HG03469 (cell line): ENCODE results near the gene UPK3B.
"Not testable (repeated sequence)": the region's sequence is repeated elsewhere in the genome, so short reads cannot be mapped to it uniquely, and the experiment has no call there.

Experiments
- ATAC-seq: cut with Tn5 transposase; IDR thresholded peaks from one replicate; pipeline ENCODE4 v1.9.1; 2021; ENCODE audit warnings: mild to moderate bottlenecking, moderate library complexity, moderate number of reproducible peaks; ENCODE audit not compliant: unreplicated experiment

UPK3B gene

DNA sequence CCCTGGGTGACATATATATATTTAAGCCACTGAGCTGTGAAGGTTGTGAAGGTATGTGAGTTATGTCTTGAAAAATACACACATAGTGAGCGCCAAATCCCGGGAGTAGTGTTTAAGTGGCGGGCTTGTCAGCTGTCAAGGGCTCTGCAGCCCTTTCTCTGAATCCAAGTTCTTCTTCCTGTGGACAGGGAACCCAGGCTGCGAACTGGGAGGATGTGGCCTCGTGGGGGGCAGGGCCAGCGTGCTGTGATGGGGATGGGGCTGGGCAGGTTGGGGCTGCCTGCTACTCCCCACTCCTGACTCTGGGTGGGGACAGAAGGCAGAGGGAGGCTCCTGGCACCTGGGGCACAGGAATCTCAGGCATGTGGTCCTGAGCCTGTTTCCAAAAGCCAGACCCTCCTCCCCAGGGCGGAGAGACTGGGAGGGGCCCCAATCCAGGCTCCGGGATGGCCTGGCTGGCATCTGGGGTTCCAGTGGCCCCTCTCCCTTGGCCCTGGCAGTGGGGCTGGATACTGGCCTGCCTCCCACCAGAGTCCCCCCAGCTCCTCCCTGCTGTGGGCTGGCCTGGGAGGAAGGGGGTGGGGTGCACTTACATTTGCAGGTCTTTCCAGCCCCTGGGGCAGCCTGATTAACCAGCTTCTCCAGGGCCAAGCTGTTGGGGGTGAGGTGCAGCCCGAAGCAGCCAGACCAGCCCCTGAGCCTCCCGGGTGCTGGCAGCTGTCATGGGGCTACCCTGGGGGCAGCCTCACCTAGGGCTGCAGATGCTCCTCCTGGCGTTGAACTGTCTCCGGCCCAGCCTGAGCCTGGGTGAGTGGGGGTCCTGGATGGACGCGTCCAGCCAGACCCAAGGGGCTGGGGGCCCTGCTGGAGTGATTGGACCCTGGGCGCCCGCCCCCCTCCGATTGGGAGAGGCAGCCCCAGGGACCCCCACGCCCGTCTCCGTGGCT is at the start of gene UPK3B:
UPK3B (plus strand) TSS at position 622 of the 947 bp plus-strand sequence; CDS start at position 723, 101 bp downstream.
- no peak for ATAC-seq

DNA sequence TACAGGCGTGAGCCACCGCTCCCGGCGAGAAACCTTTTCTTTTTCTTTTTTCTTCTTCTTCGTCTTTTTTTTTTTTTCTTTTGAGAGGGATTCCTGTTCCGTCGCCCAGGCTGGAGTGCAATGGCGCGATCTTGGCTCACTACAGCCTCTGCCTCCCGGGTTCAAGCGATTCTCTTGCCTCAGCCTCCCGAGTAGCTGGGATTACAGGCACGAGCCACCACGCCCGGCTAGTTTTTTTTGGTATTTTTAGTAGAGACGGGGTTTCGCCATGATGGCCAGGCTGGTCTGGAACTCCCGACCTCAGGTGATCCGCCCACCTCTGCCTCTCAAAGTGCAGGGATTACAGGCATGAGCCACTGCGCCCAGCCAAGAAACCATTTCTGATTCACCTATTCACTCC is 49.6 kb upstream of the UPK3B start:
- ATAC-seq: not testable (repeated sequence)

DNA sequence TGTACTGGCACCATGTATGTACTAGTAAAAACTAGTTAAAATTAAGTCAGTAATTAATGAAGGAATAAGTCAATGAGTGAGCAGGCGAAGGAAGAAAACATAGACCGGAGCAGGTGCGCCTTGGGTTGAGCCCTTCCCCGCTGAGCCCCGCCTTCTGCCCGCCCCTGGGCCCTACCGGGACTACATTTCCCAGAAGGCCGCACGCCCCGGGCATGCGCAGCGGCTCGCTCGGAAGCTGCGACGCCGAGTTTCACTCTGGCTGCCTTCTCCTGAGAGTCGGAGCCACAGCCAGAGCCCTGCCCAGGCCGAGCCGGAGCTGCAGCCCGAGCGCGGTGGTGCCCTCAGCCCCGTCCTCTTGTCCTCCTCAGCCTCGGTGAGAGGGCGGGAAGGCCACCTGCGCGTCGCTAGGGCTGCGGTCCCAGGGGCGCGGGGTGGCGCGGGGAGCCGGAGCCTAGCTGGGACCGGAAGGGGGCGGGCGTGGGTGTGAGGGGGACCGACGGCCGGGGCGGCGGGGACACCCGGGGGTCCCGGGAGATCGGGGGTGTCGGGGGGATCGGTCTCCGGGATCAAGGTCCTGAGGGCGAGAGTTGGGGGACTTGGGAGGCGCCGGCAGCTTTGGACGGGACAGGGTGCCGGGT is 48.8 kb upstream of the UPK3B start, which contains the start of gene DTX2:
DTX2 (plus strand) TSS at position 246 of the 638 bp plus-strand sequence. CDS start 18,801 bp downstream, outside the sequence.
- peak; percentile 94 for ATAC-seq

DNA sequence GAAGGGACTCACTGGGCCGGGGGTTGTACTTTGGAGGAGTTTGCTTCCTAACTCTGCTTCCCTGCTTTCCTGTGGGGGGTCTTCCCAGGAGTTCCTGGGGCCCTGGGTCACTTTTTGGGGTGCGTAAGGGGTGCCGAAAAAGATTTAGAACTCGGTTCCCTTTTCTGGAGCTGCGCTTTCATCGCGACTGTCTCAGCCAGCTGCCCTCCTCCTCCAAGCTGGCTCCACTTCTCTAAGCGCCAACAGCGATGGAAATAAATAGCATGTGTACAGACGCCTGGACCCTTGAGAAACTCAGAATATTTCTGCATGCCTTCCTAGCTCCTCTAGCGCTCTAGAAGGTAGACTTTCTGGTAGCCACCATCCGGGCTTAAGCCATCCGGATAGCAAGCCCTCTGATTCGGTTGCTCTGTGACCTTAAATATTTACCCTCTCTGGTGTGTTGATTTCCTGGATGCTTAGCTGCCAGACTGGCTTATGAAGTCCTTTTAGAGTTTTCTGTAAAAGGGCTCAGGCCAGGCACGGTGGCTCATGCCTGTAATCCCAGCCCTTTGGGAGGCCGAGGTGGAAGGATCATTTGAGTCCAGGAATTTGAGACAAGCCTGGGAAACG is 48.0 kb upstream of the UPK3B start:
- not testable (repeated sequence) for ATAC-seq

DNA sequence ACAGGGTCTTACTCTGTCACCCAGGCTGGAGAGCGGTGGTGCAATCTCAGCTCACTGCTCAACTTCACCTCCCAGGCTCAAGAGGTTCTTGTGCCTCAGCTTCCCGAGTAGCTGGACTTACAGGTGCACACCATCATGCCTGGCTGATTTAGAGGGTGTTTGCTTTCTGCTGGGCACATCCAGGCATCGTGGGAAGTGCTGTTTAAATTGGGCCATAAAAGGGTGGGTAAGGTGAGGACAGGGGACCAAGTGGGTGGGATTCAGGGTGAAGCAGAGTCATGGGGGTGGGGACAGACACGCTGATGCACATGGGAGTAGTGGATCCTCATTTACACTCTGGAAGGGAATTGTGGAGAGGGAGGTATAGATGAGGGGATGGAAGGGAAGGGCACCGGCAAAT is 45.4 kb upstream of the UPK3B start:
- not testable (repeated sequence) for ATAC-seq

DNA sequence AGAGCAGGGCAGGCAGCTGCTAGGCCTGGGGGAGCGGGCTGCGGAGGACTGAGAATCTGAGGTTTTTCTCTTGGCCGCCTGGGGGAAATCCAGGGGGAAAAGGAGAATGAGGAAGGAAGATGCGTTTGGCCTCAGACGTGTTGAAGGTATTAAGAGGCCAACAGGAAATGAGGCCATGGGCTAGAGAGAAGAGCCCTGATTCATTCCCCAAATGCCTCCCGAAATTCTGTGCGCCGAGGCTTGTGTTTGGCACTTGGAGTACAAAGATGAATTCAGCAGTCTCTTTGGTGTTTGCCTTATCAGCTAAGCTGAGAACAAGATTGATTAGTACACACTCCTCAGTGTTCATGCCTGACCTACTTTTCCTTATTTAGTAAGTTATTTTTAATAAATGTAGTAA is 44.4 kb upstream of the UPK3B start:
- ATAC-seq: not testable (repeated sequence)

DNA sequence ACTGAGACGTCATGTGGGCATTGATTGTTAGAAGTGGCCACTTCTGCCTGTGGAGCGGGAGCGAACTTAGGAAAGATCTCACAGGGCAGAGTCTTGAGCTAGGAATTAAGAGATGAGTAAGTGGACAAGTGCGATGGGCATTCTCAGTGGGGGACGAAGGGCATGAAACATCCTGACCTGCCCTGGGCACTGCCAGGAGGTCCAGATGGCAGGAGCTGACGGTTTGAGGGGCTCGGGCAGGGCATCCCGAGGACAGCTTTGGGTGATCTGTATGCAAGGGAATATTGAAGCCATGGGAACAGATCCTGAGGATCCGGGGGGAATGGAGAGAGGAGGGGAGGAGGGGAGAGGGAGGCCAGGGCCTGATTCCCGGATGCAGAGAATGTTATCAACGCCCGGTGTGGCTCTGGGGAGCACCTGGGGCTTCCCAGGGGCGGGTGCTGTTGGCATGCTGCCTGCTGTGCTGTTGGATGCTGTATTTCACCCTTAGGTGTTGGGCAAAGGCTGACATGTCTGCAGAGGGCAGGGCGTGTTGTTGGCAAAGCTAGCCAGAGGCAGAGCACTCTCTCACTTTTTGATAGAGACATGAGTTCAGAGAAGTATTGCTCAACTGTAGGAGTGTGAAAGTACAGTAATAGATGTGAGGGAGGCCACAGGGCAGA is 42.5 kb upstream of the UPK3B start:
- ATAC-seq: not testable (repeated sequence)

DNA sequence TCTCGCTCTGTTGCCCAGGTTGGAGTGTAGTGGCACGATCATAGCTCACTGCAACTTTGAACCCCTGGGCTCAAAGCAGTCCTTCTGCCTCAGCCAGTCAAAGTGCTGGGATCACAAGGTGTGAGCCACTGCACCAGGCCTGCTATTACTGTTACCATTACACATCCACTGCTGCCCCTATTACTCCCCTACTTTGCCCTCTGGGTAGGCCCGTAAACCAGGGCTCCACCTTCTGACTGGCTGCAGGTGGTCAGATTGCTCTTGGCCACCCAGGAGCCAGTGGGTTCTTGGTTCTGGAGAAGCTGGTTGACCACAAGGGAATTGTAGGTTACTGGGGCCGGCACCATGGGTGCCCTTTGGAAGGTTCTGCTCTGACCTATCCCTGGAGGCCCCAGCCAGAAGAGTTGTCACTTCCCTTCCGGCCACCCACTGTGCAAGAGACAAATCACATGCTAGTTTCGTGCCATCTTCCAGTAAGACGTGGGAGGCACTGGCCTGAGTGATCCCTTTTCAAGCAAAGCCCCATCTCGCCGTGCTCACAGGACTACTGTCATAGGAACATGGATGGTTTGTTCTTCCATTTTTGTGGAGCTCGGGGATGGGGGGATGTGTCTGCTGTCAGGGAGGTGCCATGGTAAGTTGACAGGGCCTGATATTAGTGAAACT is 38.7 kb upstream of the UPK3B start:
- not testable (repeated sequence) for ATAC-seq

DNA sequence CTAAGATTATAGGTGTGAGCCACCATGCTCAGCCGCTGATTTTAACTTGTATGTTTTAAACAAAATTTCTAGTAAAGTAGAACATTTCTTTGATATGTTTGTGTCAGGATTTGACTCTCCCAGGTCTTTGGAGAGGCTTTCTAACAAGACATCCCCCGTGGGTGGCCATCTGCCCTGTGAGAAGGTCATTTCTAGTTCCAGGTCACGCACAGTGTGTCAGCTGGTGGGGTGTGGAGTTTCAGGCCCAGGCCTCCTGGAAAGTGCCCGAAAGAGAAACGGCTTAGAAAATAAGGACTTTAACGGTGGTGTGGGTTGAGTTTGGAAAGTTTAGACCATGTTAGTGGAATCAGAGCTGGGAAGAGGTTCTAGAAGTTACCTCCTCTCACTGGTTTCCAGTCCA is 37.3 kb upstream of the UPK3B start:
- ATAC-seq: not testable (repeated sequence)

DNA sequence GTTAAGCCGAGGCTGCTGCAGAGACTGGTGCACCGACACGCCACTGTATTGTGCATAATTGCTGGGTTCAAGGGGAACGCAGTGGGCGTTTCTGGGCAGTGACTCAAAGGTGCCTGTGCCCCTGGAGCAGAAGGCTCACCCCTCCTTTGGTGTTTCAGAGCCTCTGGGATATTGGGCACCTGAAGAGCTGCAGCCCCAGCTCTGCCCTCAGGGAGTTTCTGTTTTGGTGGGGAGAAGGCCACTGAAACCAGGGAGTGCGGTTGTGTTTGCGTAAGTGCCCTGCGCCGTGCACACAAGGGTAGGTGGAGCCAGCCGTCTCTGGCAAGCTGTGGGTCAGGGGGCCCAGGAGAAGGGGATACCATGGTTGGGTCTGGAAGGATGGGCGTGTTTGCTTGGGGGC is 34.1 kb upstream of the UPK3B start:
- ATAC-seq: not testable (repeated sequence)

DNA sequence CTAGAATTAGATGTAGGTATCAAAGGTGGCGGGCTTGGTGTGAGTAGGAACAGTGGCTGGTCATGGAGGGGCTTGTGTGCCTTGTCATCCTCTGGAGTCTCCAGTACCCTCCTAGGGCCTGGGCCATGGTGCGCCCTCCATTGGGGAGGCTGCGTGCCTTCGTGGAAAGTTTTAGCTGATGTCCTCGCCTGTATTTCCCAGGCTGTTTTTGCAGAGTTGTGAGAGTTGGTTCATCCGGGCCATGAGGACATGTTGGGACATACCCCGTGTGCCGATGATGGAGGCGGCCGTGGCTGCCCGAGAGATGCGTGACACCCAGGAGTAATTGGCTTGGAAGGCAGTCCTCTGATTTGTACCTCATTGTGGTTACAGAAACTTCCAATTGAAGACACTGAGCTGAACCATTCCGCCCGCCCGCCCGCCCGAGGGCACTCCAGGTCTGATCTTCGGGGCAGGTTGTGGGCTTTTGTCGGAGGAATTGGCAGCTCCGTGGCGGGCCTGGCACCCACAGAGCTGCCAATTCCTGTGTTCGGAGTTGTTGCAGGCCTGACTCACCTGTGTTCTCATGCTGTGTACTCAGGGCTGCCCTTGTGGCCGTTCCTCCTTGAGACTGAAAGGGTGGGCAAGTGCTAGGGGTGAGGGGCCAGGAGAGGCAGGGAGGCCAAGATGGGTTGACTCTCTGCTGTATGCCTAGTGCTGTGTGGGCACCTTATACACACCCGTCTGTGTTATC is 33.4 kb upstream of the UPK3B start:
- not testable (repeated sequence) for ATAC-seq

DNA sequence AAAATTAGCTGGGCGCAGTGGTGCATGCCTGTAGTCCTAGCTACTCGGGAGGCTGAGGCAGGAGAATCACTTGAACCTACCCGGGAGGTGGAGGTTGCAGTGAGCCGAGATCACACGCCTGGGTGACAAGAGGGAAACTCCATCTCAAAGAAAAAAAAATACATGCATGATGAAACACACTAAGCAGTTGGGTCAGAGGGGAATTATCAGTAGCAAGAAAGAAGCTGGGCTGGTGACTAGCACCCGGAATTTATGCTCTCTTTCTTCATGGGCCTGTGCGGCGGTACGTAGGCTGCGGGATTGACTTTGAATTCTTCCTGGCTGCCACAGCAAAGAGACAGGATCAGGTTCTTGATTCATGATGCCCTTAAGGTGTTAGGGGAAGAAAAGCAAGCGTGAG is 30.7 kb upstream of the UPK3B start:
- ATAC-seq: not testable (repeated sequence)

DNA sequence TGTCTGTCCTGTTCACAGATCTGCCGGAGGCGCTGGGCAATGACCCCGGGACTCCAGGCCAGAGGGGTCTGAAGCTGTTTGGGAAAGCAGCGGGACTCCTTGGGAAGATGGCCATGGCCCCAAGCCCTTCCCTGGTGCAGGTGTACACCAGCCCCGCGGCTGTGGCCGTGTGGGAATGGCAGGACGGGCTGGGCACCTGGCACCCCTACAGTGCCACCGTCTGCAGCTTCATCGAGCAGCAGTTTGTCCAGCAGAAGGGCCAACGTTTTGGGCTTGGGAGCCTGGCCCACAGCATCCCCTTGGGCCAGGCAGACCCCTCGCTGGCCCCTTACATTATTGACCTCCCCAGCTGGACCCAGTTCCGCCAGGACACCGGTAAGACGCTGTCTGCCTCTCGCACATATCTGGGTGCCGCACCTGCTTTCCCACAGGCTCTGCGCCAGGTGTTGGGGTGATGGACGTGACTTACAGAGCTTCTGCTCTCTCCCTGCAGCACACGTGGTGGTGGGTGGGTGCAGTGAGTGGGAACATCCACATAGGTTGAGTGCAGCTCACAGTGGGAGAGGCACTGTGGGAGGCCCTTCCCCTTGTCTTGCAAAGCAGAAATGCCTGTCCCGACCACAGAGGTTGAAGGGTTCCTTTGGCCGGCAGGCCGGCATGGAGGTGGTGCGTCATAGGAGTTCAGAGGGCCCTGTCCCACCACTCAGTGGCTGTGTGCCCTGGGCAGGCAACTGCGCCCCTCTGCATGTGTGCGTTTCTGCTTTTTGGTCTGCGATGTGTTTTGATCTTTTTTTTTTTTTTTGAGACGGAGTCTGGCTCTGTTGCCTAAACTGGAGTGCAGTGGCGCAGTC is 29.7 kb upstream of the UPK3B start:
- ATAC-seq: not testable (repeated sequence)

DNA sequence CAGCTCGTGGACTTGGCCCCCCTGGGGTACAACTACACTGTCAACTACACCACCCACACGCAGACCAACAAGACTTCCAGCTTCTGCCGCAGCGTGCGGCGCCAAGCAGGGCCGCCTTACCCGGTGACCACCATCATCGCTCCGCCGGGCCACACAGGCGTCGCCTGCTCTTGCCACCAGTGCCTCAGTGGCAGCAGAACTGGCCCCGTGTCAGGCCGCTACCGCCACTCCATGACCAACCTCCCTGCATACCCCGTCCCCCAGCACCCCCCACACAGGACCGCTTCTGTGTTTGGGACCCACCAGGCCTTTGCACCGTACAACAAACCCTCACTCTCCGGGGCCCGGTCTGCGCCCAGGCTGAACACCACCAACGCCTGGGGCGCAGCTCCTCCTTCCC is 27.7 kb upstream of the UPK3B start:
- not testable (repeated sequence) for ATAC-seq

DNA sequence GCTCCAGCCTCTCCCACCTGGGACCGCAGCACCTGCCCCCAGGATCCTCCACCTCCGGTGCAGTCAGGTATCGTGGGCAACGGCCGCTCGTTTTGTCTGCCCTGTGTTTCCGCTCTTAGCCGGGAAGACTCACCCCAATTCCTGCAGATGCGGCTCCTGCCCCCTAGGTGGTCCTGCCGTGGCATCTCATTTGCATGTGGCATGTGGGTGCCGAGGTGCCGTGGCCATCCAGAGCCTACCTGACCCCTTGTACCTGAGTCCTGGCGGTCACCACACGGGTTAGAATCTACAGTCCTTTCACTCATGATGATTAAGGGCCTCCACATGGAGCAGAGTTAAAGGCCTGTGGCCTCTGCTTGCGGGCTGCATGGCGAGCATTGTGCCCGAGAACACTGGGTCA is 27.3 kb upstream of the UPK3B start:
- not testable (repeated sequence) for ATAC-seq

DNA sequence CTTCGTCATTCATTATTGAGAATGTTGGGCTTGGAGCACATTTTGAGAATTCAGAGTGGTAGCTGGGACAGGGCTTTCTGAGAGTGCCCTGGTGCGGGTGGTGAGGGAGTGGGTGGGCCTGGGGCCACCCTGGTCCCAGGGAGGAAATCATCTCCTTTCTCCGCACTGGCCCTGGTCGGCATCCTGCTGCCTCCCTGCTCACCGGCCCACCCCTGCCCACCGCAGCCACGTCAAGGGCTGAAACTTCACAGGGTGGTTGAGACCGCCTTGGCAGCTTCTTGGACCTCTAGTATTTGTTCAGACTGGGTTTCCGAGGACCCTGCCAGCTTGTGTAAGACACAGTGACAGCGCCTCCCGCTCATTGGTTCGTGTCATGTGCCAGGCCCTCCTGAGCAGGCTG is 25.9 kb upstream of the UPK3B start:
- not testable (repeated sequence) for ATAC-seq

DNA sequence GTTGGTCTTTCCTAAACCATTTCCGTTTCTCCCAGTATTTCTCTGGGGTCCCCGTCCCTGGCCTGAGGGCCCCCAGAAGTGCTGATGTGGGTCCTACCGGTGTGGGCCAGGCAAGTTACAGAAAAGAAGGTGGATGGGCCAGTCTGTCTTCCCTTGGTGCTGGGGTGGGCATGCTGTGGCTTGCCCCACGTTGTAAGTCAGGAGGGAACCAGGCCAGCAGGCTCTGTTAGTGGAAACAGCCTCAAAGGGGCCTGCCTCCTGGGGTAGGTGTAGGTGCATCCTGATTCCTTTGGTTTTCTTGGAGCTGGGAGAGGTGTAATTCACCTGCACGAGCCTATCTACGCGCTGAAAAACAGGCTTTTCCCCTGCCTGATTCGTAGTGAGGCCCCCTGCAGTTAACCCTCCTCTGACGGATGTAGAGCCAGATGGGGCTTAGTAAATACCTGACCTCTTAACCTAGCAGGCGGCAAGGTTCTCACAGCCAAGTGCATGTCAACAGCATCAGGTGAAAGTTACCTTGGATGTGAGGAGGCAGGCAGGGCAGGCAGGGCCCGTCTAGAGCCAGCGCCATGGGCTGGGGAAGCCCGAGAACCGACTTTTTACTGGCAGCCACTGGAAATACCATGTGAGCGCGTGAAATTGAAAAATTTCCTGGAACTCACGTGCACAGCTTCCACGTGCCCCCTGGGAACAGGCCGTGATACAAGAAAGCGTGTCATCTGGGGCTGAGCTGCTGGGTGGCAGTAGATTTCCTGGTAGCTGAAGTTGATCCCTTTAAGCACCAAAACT is 24.3 kb upstream of the UPK3B start:
- peak; percentile 9 for ATAC-seq

DNA sequence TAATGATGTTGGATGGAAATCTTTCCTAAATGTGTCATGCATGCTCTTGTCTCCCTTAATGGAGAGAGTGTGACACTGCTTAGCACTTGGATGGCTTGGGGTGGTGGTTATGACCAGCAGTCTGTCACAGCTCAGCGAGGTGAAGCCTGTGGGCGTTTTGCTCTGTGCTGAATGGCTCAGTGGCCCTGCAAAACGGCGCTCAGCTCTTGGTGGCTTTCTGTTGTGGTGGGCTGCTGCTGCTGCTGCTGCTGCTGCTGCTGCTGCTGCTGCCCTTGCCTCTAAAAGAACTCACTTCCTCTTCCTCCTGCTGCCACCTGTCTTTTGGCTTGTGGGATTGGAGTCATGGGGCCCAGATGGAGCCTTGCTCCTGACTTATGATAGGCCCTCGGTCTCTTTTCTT is 23.7 kb upstream of the UPK3B start:
- ATAC-seq: peak; percentile 94
